HepG2 (cell line): ENCODE measurements around the gene CREBBP. TPM values are rescaled to one million over a fixed set of nuclear protein-coding genes. Genes with fewer than 3 reads are reported as not detected.

ENCODE experiments used
- ATAC-seq: fragments of 200-7000 bp; cut with Tn5 transposase; 3 replicates; pipeline ENCODE4 v1.9.1; 2020; ENCODE audit warnings: mild to moderate bottlenecking, moderate library complexity
- BruUV-seq: library from RNA; stranded (reverse); fragments of 400-500 nt; replicated peaks from 2 replicates; lab custom pipeline; 2021; lab: Mats Ljungman, UMichigan
- CTCF ChIA-PET: fragments of 300-600 bp; formaldehyde crosslinking; extraction: SDS; loops from one replicate; lab custom pipeline; 2021; ENCODE audit warnings: low total read pairs, inconsistent platforms, low intra/inter-chr PET ratio; lab: Yijun Ruan, JAX
- POLR2A ChIA-PET: fragments of 350-600 bp; sonication (Branson Sonifier 250); formaldehyde crosslinking; loops from one replicate; lab custom pipeline; 2020; ENCODE audit warnings: antibody characterized with exemption, inconsistent platforms; lab: Yijun Ruan, JAX
- DNase-seq: peaks from one replicate; pipeline ENCODE4 v3.0.0-alpha.2; 2015; ENCODE audit warnings: low spot score
- FAIRE-seq: peaks from 3 replicates; lab custom pipeline; 2011; peaks lifted over from hg19 to GRCh38; lab: Jason Lieb, UNC
- H2AFZ ChIP-seq: one replicate; pipeline ENCODE4 v1.6.1; 2011; ENCODE audit warnings: low read length, inconsistent platforms
- H3K27ac ChIP-seq: fragments of 300-600 bp; 3 replicates; pipeline ENCODE4 v1.8.0; 2011; ENCODE audit warnings: mixed run types, mild to moderate bottlenecking, mixed read lengths, low read length, inconsistent platforms; ENCODE audit not compliant: insufficient read depth; ENCODE audit errors: extremely low read length
- H3K27me3 ChIP-seq, 2 experiments: fragments of 200-600 bp in 1 of 2; 2 replicates in 1 of 2; 3 replicates in 1 of 2; pipeline versions ENCODE4 v1.6.0 to v1.8.0; 2011; ENCODE audit warnings: low read length in 2 of 2, mild to moderate bottlenecking in 2 of 2, moderate library complexity in 2 of 2, inconsistent platforms in 1 of 2; ENCODE audit not compliant: insufficient read depth in 2 of 2, control insufficient read depth in 1 of 2
- H3K36me3 ChIP-seq, 2 experiments: fragments of 200-600 bp in 1 of 2; replicated peaks in 1 of 2; 2 replicates in 1 of 2; 3 replicates in 1 of 2; pipeline versions ENCODE4 v1.5.1 to v1.8.0; 2011; ENCODE audit warnings: low read length in 2 of 2, inconsistent platforms in 1 of 2; ENCODE audit not compliant: insufficient read depth in 2 of 2, control insufficient read depth in 1 of 2
- H3K4me1 ChIP-seq: 2 replicates; pipeline ENCODE4 v1.5.1; 2012; ENCODE audit warnings: low read length, inconsistent platforms; ENCODE audit not compliant: insufficient read depth
- H3K4me2 ChIP-seq: 2 replicates; pipeline ENCODE4 v1.6.0; 2011; ENCODE audit warnings: low read depth, low read length, inconsistent platforms
- H3K4me3 ChIP-seq, 3 experiments: fragments of 200-600 bp in 1 of 3; sonication (generic), shearing (Covaris generic) in 1 of 3; replicated peaks in 1 of 3; 2 replicates each; pipeline ENCODE4 v1.5.1; 2011 to 2016; ENCODE audit warnings: low read length in 3 of 3, inconsistent platforms in 2 of 3, low read depth in 2 of 3, mild to moderate bottlenecking in 2 of 3, control low read depth in 1 of 3, mixed read lengths in 1 of 3; ENCODE audit not compliant: insufficient read depth in 1 of 3
- H3K79me2 ChIP-seq: one replicate; pipeline ENCODE4 v1.6.1; 2011; ENCODE audit warnings: low read length, inconsistent platforms; ENCODE audit not compliant: insufficient read depth
- H3K9ac ChIP-seq: 2 replicates; pipeline ENCODE4 v1.6.0; 2011; ENCODE audit warnings: mild to moderate bottlenecking, low read depth, low read length, inconsistent platforms; ENCODE audit not compliant: insufficient read depth
- H3K9me3 ChIP-seq: 2 replicates; pipeline ENCODE4 v1.5.1; 2012; ENCODE audit warnings: mild to moderate bottlenecking, low read length
- H4K20me1 ChIP-seq: 2 replicates; pipeline ENCODE4 v1.6.0; 2011; ENCODE audit warnings: inconsistent platforms, mild to moderate bottlenecking, low read length, moderate library complexity; ENCODE audit not compliant: insufficient read depth
- ARNT ChIP-seq: fragments of 450-650 bp; IDR thresholded peaks from 2 replicates; pipeline ENCODE4 v1.6.1; 2017
- MTA3 ChIP-seq: sonication (generic); formaldehyde crosslinking; IDR thresholded peaks from 2 replicates; pipeline ENCODE4 v1.4.0; 2020; ENCODE audit warnings: missing genetic modification reagents
- MZF1 ChIP-seq: sonication (generic); formaldehyde crosslinking; IDR thresholded peaks from 2 replicates; pipeline ENCODE4 v1.8.1; 2023; ENCODE audit warnings: mild to moderate bottlenecking, missing genetic modification reagents, borderline replicate concordance
- NFKB2 ChIP-seq: sonication (generic); formaldehyde crosslinking; IDR thresholded peaks from 2 replicates; pipeline ENCODE4 v1.4.0; 2020; ENCODE audit warnings: missing genetic modification reagents, borderline replicate concordance
- SRY ChIP-seq: sonication (generic); formaldehyde crosslinking; IDR thresholded peaks from 2 replicates; pipeline ENCODE4 v1.8.0; 2022; ENCODE audit warnings: mild to moderate bottlenecking, missing genetic modification reagents
- ZNF121 ChIP-seq: sonication (generic); formaldehyde crosslinking; IDR thresholded peaks from 2 replicates; pipeline ENCODE4 v1.5.0; 2020; ENCODE audit warnings: mild to moderate bottlenecking, missing genetic modification reagents
- ZNF230 ChIP-seq: sonication (generic); formaldehyde crosslinking; IDR thresholded peaks from 2 replicates; pipeline ENCODE4 v1.4.0; 2020; ENCODE audit warnings: mild to moderate bottlenecking, missing genetic modification reagents
- ZNF501 ChIP-seq: sonication (generic); formaldehyde crosslinking; IDR thresholded peaks from 2 replicates; pipeline ENCODE4 v1.5.1; 2020; ENCODE audit warnings: mild to moderate bottlenecking, moderate library complexity, missing genetic modification reagents
- ZNF816 ChIP-seq: sonication (generic); formaldehyde crosslinking; IDR thresholded peaks from 2 replicates; pipeline ENCODE4 v1.8.0; 2022; ENCODE audit warnings: missing genetic modification reagents, mild to moderate bottlenecking, borderline replicate concordance
- ZSCAN12 ChIP-seq: sonication (generic); formaldehyde crosslinking; IDR thresholded peaks from 2 replicates; pipeline ENCODE4 v1.9.0; 2021; ENCODE audit warnings: mild to moderate bottlenecking, missing genetic modification reagents
- WGBS: methylation state at CpG from one replicate; pipeline ENCODE4 v1.1.6; 2017; ENCODE audit warnings: low lambda C conversion rate; 5-methylcytosine and 5-hydroxymethylcytosine counted together
- in situ Hi-C: cut with HindIII; loops from 2 replicates; pipeline ENCODE4 v1.10.0; 2017; ENCODE audit warnings: low pct_unique_long_range_greater_than_20kb; ENCODE audit not compliant: extremely low pct_ligation_motif_present
- intact Hi-C: fragments of 100-400 bp; cut with micrococcal nuclease; formaldehyde crosslinking; loops from one replicate; pipeline ENCODE4 v1.10.0; 2022; ENCODE audit not compliant: unreplicated experiment
- polyA plus RNA-seq, 8 experiments: library from polyadenylated mRNA; depleted of rRNA in 3 of 8; stranded (reverse) in 7 of 8; unstranded in 1 of 8; fragments of >200 nt; fragmentation: Illumina TruSeq in 4 of 8; extraction: Trizol in 4 of 8; gene quantifications; 2 replicates each; pipeline versions ENCODE4 v1.2.1 to v1.2.3, GENCODE V29; 2011 to 2016; ENCODE audit warnings: low read depth in 4 of 8, missing spikeins in 1 of 8, mixed read lengths in 1 of 8; ENCODE audit not compliant: insufficient read depth in 1 of 8
- total RNA-seq, 5 experiments: library from RNA; depleted of rRNA; stranded (reverse); fragments of >200 nt; fragmentation: Illumina TruSeq; extraction: Trizol; gene quantifications; 2 replicates each; pipeline ENCODE4 v1.2.3, GENCODE V29; 2016; ENCODE audit warnings: low read depth in 1 of 5
- TF ChIP-seq, protein P1 (sequence below): IDR thresholded peaks from 2 replicates; pipeline ENCODE4 v1.6.1; 2018; ENCODE audit warnings: missing genetic modification reagents, mild to moderate bottlenecking, missing compliant biosample characterization
- TF ChIP-seq, protein P2 (sequence below): IDR thresholded peaks from 2 replicates; pipeline ENCODE4 v1.6.1; 2016; ENCODE audit warnings: missing compliant biosample characterization, missing genetic modification reagents, borderline replicate concordance
- TF ChIP-seq, protein P3 (sequence below): sonication (generic); formaldehyde crosslinking; conservative IDR thresholded peaks from 2 replicates; pipeline ENCODE4 v1.8.1; 2023; ENCODE audit warnings: missing genetic modification reagents

CREBBP gene
- total and polyA plus RNA-seq, 2 of the 13 experiments (the other 11 are each of a cell fraction or from before 2014, with no cell fraction given), result 5.3 to 10.4 TPM

DNA sequence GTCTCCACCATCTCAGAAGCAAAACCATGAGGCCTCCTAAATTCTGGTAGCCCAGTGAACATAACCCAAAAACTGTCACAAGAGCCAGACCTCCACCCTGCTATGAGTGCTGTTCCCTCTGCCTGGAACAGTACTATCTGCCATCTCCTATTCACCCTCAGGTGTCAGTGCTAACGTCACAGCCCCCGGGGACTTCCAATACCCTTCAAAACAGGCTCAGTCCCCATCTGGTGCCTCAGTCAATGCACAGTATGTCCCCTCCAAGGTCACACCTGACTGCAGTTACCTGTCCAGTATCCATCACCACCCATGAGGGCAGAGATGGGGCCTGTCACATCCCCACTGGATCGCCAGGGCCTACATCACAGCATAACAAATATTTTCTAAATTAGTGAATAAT is 11.5 kb downstream of the CREBBP start (continued):
- TF ChIP-seq, protein P1, sequence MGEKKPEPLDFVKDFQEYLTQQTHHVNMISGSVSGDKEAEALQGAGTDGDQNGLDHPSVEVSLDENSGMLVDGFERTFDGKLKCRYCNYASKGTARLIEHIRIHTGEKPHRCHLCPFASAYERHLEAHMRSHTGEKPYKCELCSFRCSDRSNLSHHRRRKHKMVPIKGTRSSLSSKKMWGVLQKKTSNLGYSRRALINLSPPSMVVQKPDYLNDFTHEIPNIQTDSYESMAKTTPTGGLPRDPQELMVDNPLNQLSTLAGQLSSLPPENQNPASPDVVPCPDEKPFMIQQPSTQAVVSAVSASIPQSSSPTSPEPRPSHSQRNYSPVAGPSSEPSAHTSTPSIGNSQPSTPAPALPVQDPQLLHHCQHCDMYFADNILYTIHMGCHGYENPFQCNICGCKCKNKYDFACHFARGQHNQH (CRISPR knock-in tag), result no peak
- TF ChIP-seq MTA3 (CRISPR knock-in tag), result no peak

DNA sequence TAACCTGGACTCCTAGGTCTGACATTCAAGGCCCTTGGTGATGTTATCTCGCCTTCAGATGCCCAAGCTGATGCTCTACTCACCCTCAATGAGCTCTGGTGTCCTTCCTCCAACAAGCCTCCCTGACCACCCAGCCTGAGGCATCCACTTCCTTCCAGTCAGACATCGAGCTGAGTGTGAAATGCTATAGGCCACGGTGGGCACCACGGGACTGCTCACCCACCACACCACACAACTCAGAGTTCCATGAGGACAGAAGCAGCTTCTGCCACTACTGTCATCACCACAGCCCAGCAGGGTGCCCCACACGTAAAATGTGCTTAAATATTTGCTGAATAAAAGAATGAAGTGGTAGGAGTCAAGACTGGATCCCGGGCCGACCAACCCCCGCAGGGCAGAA is 12.0 kb downstream of the CREBBP start:
- POLR2A ChIA-PET, result interaction anchor here (2.4 kb wide), 1 partner anchor 12 kb away, joined by 5 read pairs; the partner anchor contains the start of gene CREBBP
- WGBS, result 90% methylated on average over 7 of the region's 8 CpGs
- CTCF ChIA-PET, result no interaction called here
- H3K4me3 ChIP-seq, result no peak overlapping the region
- H3K4me2 ChIP-seq, result no peak overlapping the region
- no peaks in the 10 kb centered on the region; a peak in 2 of 5 replicates for H3K36me3 ChIP-seq
- intact Hi-C loops, result no loop called here
- H4K20me1 ChIP-seq, result peaks cover 72% of the 10 kb centered on the region
- H3K9ac ChIP-seq, result no peak overlapping the region
- ATAC-seq (no peak), FAIRE-seq (no peak), DNase-seq (no peak)
- no peak overlapping the region for H3K27ac ChIP-seq
- TF ChIP-seq, protein P2, sequence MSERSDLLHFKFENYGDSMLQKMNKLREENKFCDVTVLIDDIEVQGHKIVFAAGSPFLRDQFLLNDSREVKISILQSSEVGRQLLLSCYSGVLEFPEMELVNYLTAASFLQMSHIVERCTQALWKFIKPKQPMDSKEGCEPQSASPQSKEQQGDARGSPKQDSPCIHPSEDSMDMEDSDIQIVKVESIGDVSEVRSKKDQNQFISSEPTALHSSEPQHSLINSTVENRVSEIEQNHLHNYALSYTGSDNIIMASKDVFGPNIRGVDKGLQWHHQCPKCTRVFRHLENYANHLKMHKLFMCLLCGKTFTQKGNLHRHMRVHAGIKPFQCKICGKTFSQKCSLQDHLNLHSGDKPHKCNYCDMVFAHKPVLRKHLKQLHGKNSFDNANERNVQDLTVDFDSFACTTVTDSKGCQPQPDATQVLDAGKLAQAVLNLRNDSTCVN (CRISPR knock-in tag), result no peak
- TF ChIP-seq, protein P3, sequence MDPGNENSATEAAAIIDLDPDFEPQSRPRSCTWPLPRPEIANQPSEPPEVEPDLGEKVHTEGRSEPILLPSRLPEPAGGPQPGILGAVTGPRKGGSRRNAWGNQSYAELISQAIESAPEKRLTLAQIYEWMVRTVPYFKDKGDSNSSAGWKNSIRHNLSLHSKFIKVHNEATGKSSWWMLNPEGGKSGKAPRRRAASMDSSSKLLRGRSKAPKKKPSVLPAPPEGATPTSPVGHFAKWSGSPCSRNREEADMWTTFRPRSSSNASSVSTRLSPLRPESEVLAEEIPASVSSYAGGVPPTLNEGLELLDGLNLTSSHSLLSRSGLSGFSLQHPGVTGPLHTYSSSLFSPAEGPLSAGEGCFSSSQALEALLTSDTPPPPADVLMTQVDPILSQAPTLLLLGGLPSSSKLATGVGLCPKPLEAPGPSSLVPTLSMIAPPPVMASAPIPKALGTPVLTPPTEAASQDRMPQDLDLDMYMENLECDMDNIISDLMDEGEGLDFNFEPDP (CRISPR knock-in tag), result no peak
- TF ChIP-seq ZNF121 (CRISPR knock-in tag), result no peak
- TF ChIP-seq ZNF230 (CRISPR knock-in tag), result no peak
- no peak for TF ChIP-seq ZNF501 (CRISPR knock-in tag)
- TF ChIP-seq MZF1, result no peak
- TF ChIP-seq ZSCAN12, result no peak
- TF ChIP-seq ZNF816 (CRISPR knock-in tag), result no peak
- no peak for TF ChIP-seq SRY (CRISPR knock-in tag)
- TF ChIP-seq ARNT, result no peak
- TF ChIP-seq NFKB2 (CRISPR knock-in tag), result no peak
- no peaks in the 10 kb centered on the region for H3K27me3 ChIP-seq
- H3K4me1 ChIP-seq, result peaks cover 23% of the 10 kb centered on the region
- H3K79me2 ChIP-seq, result peaks cover 100% of the 10 kb centered on the region
- BruUV-seq, result no TSS peak
- no peaks in the 10 kb centered on the region for H3K9me3 ChIP-seq
- in situ Hi-C loops, result no loop called here
- H2AFZ ChIP-seq, result no peak overlapping the region
